DOHH2 (cell line): Measurements from ENCODE around the gene DNAH5.

Experiments
- H3F3A ChIP-seq: fragments of 200-600 bp; sonication (generic), shearing (Covaris generic); 2 replicates; pipeline ENCODE4 v1.6.0; 2016; ENCODE audit warnings: antibody characterized with exemption, mild to moderate bottlenecking; ENCODE audit not compliant: control insufficient read depth, insufficient read depth
- H3K27ac ChIP-seq: fragments of 200-600 bp; sonication (generic); 2 replicates; pipeline ENCODE4 v1.5.1; 2014; ENCODE audit warnings: low read depth, mild to moderate bottlenecking, low read length, moderate library complexity
- H3K27me3 ChIP-seq: fragments of 200-600 bp; sonication (generic); 2 replicates; pipeline ENCODE4 v1.6.1; 2014; ENCODE audit warnings: mild to moderate bottlenecking, low read length, mixed read lengths; ENCODE audit not compliant: control insufficient read depth
- H3K36me3 ChIP-seq: fragments of 200-600 bp; sonication (generic); 2 replicates; pipeline ENCODE4 v1.6.1; 2014; ENCODE audit warnings: mild to moderate bottlenecking, low read length, moderate library complexity, mixed read lengths; ENCODE audit not compliant: control insufficient read depth
- H3K4me1 ChIP-seq: fragments of 200-600 bp; sonication (generic); 2 replicates; pipeline ENCODE4 v1.6.1; 2014; ENCODE audit warnings: mild to moderate bottlenecking, low read length, mixed read lengths; ENCODE audit not compliant: control insufficient read depth
- H3K4me2 ChIP-seq: fragments of 200-600 bp; sonication (generic); 2 replicates; pipeline ENCODE4 v1.6.0; 2014; ENCODE audit warnings: mild to moderate bottlenecking, low read length, moderate library complexity
- H3K4me3 ChIP-seq: fragments of 200-600 bp; sonication (generic); 2 replicates; pipeline ENCODE4 v1.5.1; 2014; ENCODE audit warnings: mild to moderate bottlenecking, low read length, mixed read lengths
- H3K79me2 ChIP-seq: fragments of 200-600 bp; sonication (generic); 2 replicates; pipeline ENCODE4 v1.6.1; 2014; ENCODE audit warnings: mild to moderate bottlenecking, low read length, mixed read lengths; ENCODE audit not compliant: control insufficient read depth
- H3K9me2 ChIP-seq: fragments of 200-600 bp; sonication (generic); replicated peaks from 2 replicates; pipeline ENCODE4 v1.6.1; 2014; ENCODE audit warnings: mild to moderate bottlenecking, low read length, mixed read lengths; ENCODE audit not compliant: control insufficient read depth
- H3K9me3 ChIP-seq: fragments of 200-600 bp; sonication (generic); 2 replicates; pipeline ENCODE4 v1.6.1; 2014; ENCODE audit warnings: antibody characterized with exemption, low read length, mixed read lengths; ENCODE audit not compliant: control insufficient read depth, insufficient read depth
- H4K20me1 ChIP-seq: fragments of 200-600 bp; sonication (generic); 2 replicates; pipeline ENCODE4 v1.6.0; 2014; ENCODE audit warnings: low read depth, mild to moderate bottlenecking, antibody characterized with exemption, low read length, moderate library complexity; ENCODE audit not compliant: control insufficient read depth, insufficient read depth
- CTCF ChIP-seq: fragments of 200-600 bp; sonication (generic); IDR thresholded peaks from one replicate; pipeline ENCODE4 v1.5.1; 2014; ENCODE audit warnings: antibody characterized with exemption, mild to moderate bottlenecking, low read depth, low read length; ENCODE audit not compliant: poor library complexity, severe bottlenecking
- EZH2phosphoT487 ChIP-seq: fragments of 200-600 bp; sonication (generic); IDR thresholded peaks from 2 replicates; pipeline ENCODE4 v1.6.1; 2017; ENCODE audit warnings: borderline replicate concordance, mild to moderate bottlenecking, antibody characterized with exemption, low read length, moderate library complexity, mixed read lengths

Gene DNAH5

DNA sequence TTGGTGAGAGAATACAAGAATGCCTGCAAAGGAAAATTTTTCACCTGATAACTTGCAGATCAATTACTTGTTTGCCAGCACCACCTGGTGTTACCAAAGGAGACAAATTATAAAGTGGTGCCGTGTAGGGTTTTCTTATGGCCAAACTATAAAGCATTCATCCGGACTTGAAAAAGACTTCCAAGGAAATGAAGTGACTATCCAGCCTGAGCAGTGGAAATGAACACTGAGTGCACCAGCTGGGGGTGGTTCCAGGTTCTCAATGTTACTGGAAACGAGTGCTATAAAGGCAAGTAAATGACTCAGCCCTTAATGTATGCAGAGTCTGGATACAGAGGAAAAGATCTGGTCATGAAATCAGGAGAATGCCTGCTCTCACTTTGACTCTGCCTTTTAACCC is 113.1 kb downstream of the DNAH5 start:
- H3K79me2 ChIP-seq, result no peaks in the 10 kb centered on the region
- no peaks in the 10 kb centered on the region for H3K4me1 ChIP-seq
- no peaks in the 10 kb centered on the region for H3K36me3 ChIP-seq
- no peak overlapping the region for H3K27ac ChIP-seq
- peaks cover 5% of the 10 kb centered on the region; the same call in 1 of the 2 replicates for H3K9me3 ChIP-seq
- no peak overlapping the region for H3K4me3 ChIP-seq
- no peaks in the 10 kb centered on the region for H4K20me1 ChIP-seq
- TF ChIP-seq CTCF (no peak), EZH2phosphoT487 (no peak)
- no peak overlapping the region for H3K4me2 ChIP-seq
- H3K27me3 ChIP-seq, result no peaks in the 10 kb centered on the region
- no peaks in the 10 kb centered on the region for H3K9me2 ChIP-seq
- no peaks in the 10 kb centered on the region for H3F3A ChIP-seq

- no peaks in the 10 kb centered on the region for H3K36me3 ChIP-seq
Measured at GRCh38 chr5:13830536-13830935, 114.0 kb downstream of the DNAH5 start.

DNA sequence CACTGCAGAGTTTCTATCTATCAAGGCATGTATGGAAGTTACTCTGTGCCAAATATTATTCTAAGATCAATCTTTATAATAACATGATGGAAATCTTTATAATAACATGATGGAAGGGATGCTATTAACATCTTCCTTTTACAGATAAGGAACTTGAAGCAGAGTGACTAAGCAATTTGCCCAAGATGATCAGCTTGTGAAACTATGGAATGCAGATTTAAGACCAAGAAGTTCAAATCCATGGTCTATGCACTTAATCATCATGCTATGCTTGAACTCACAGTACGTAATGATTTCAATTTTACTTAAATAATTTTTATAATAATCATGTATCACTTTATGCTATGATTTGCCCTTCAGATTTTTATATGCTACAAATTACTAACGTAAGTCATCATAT is 123.1 kb downstream of the DNAH5 start:
- H3K27me3 ChIP-seq, result no peaks in the 10 kb centered on the region
- H3K27ac ChIP-seq, result no peak overlapping the region
- H3K9me3 ChIP-seq, result no peaks in the 10 kb centered on the region
- H3K79me2 ChIP-seq, result no peaks in the 10 kb centered on the region
- H3K36me3 ChIP-seq, result no peaks in the 10 kb centered on the region
- no peaks in the 10 kb centered on the region for H3K9me2 ChIP-seq
- no peaks in the 10 kb centered on the region for H4K20me1 ChIP-seq
- no peaks in the 10 kb centered on the region for H3K4me1 ChIP-seq
- H3K4me2 ChIP-seq, result no peak overlapping the region
- H3F3A ChIP-seq, result no peaks in the 10 kb centered on the region
- TF ChIP-seq CTCF (no peak), EZH2phosphoT487 (no peak)
- H3K4me3 ChIP-seq, result no peak overlapping the region

More at GRCh38 chr5:13830536-13830935, 114.0 kb downstream of the DNAH5 start:
- Histone ChIP-seq H3K4me2 (no peak overlapping the region), H3K27me3 (no peaks in the 10 kb centered on the region), H3K4me3 (no peak overlapping the region), H3K9me3 (peaks cover 5% of the 10 kb centered on the region; the same call in 1 of the 2 replicates), H4K20me1 (no peaks in the 10 kb centered on the region), H3K4me1 (no peaks in the 10 kb centered on the region), H3K27ac (no peak overlapping the region), H3K9me2 (no peaks in the 10 kb centered on the region), H3F3A (no peaks in the 10 kb centered on the region), H3K79me2 (no peaks in the 10 kb centered on the region)
- TF ChIP-seq CTCF, result no peak
- TF ChIP-seq EZH2phosphoT487, result no peak
